HG03066 (cell line): ENCODE results near the gene FPGS.
"Not testable (repeated sequence)": the region's sequence is repeated elsewhere in the genome, so short reads cannot be mapped to it uniquely, and the experiment has no call there.

ENCODE experiments used
- ATAC-seq: cut with Tn5 transposase; IDR thresholded peaks from one replicate; pipeline ENCODE4 v1.9.1; 2021; ENCODE audit warnings: low read depth; ENCODE audit not compliant: unreplicated experiment

Gene FPGS

DNA sequence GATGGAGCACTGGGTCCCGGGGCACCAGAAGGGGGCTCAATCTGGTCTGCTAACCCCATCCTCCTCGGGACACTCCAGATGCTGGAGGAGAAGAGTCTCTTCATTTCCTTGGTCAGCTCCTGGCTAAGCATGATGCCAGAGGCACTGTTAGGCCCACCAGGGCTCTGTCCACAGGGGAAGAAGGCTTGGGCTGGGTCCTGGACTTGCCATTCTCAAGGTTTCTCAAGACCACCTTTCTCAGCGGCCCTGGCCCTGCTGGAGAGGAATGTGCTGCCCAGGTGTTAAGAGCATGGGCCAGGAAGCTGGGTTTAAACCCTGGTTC, 32.1 kb upstream of the FPGS start:
- ATAC-seq, result no peak

DNA sequence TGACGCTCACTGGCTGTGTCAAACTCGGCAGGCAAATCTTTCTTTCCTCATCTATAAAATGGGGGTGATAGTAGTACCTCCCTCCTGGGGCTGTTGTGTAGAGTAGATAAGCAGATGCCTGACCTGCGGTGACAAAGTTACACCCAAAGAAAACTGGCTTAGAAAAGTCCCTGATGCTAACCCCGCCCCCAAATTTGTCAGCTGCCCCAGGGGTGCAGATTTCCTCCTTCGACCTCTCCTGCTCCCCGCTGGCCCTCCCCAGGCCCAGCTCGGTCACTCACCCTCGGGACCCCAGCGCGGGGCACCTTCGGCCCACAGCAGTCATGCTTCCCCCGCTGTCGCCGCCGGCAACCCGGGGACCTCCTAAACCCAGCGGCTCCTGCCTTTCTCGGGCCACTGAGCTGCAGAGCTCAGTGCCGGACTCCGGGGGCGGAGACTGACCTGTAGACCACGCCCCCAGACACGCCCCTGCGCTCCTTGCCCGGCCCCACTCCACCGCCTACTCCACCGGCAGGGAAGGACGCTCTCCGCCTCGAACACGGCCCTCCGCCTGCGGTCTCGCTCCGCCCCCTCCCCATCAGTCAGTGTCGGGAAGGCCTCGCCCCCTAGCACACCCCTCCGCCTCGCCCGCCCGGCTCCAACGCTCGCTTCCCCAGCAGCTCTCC, 31.6 kb upstream of the FPGS start:
- ATAC-seq, result peak; percentile 79

DNA sequence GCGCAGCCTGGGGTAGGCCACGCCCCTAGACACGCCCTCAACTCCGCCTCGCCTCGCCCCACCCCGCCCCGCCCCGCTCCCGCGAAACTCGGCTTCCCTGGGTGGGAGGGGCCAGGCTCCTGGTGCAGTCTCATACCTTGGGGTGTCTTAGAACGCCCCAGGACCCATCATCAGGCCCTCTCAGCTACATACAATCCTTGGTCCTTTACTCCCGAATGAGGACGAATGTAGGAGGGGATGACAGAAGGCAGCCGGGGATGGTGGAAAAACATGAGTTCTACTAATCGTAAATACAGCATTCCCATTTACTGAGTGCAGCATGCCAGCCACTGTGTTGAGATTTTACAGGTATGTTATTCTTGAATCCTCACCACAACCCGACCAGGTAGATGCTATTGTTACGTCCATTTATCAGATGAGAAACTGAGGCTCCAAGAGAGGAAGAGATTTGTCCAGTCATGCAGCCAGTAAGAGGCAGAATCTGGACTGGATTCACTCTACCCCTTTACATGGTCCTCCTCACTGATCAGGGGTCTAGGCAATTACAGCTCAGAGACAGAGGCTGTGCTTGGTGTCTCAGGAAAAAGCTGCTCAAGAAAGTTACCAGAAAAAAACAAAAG, 31.0 kb upstream of the FPGS start:
- no peak for ATAC-seq

DNA sequence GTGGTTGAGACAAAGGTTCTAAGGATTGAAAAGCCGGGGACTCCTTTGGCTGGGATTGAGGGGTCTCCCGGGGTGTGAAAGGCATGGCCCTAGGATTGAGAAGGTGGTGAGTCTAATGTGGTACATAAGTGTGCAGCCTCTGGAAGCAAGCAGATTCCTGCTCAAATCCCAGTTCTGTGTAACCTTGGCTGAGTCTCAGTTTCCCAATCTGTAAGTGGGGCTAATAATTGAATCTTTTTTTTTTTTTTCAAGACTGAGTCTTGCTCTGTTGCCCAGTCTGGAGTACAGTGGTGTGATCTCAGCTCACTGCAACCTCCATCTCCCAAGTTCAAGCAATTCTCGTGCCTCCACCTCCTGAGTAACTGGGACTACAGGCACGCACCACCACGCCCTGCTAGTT, 30.1 kb upstream of the FPGS start:
- ATAC-seq, result no peak

DNA sequence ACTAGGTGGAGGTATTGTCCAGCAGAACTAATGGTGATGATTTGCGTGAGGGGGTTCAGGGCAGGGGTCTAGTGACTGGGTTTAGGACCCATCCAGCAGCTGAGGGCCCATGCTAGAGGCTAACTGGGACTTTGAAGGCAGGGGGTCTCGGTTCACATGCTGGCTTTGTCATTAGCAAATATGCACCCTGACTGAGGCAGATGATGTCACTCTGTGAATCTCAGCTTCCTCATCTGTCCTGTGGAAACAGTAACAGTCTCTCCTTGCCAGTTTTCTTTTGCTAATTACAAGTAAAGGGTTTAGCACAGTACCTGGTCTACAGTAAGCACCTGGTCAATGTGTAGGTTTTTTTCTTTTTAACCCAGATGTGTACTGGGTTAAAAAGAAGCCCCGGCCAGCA, 29.4 kb upstream of the FPGS start:
- no peak for ATAC-seq

DNA sequence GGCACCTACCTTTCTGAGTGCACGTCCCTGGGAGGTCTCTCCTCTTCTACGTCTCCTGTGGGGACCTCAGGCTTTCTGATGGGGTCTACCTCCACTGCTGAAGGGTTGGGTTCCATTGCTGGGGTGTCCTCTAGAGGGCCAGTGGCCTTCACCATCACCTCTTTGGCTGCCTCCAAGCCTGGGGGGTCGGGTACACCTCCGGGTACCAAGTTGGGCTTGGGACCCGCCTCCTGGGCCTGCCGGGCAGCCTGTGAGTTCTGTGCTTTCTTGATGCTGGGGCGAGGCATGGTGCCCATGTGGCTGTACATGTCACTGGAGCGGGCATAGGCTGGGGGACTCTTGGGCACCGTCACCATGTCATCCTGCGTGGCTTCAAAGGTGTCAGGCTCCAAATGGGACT, 28.7 kb upstream of the FPGS start:
- no peak for ATAC-seq

DNA sequence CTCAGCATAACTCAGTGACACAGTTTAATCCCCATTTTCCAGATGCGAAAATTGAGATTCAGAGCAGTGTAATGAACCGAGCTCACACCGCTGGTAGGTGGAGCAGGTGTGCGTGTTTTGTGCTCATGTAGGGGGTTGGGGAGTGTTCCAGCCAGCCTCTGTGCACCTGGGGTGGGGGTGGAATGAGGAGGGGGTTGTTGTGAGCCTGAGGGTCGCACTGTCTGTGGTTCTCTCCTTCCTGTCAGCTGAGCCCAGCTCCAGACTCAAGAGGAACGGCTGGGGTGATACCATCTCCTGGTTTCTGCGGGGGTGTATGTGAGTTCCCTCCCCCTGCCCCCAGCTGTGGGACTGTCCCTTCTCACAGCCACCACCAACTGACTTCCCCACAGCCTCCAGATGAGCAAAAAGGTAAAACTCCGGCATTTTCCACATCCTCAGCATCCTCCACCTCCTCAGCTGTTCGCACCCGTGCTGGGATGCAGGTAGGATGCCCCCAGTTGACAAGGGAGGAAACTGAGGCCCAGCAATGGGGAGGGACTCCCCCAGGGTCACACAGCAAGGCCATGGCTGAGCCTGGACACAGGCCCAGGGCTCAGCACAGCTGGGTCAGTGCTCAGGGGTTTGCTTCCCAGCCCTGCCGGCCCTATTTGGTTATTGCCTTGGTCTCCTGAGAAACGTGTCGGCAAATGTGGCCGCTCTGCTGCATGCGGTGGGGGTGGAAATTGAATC, 26.3 kb upstream of the FPGS start:
- no peak for ATAC-seq

DNA sequence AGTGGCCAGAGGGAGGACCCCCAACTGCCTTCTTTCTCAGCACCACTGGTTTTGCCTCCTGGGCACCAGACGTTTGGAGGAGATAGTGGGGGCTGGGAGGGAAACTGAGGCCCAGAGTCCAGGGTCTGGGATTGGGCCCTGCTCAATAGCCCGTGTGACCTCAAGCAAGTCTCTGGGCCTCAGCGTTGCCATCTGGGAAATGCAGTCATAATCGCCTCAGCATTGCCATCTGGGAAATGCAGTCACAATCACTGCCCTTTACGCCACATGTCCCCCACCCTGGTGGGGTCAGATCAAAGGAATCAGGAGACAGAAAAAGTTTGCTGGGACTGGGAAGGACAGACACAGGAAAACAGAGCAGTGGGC, 25.8 kb upstream of the FPGS start:
- ATAC-seq, result no peak

DNA sequence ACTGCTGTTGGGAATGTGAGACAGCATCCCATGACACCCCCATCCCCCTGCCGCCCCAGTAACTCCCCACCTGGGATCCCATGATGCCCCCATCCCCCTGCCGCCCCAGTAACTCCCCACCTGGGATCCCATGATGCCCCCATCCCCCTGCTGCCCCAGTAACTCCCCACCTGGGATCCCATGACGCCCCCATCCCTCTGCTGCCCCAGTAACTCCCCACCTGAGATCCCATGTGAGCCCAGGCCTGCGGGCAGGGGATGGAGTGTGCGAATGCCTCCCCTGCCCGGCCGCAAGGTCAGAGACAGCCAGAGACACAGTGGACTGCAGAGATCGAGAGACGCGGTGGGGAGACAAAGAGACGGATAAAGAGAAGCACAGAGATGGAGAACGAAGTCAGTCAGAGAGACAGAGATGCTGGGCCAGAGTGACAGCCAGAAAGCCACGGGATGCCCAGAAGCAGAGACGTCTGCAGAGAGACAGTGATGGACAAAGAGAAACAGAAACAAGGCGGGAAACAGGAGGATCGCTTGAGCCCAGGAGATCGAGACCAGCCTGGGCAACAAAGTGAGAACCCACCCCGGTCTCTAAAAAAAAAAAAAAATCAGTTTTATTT, 25.2 kb upstream of the FPGS start:
- no peak for ATAC-seq

DNA sequence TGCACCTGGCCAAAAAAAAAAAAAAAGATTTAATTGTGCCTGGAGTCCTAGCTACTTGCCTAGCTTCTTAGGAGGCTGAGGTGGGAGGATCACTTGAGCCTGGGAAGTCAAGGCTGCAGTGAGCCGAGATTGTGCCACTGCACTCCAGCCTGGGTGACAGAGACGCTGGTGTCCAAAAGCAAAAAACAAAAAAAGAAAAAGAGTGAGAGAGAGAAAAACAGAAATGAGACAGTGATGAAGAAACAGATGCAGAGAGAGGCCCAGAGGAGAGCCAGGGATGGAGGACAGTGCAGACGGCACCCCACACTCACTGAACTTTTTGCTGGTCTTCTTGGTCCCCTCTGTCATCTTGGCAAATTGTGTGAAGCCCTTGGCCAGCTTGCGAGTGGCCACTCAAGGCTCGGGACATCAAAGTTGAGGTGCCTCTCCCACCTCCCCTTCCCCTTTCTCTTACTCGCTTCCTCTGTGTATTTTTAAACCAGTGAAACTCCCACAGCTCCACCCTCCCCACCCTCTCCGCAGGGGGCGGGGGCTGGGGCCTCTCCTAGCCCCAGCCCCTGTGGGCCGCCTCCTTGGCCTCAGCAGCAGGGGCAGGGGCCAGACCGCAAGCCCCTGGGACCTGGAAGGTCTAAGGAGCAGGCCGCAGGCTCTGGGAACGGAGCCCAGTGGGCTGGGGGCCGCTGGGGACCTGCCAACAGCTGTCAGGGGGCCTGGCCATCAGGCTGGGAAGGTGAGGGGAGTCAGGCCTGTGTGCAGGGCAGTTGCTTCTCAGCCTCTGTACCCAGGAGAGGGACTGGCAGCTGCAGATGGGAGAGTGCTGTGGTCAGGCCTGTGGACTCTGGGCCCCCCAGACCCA, 24.2 kb upstream of the FPGS start, which contains the start of gene SH2D3C:
Gene SH2D3C, minus strand, starts transcription at position 387 of the 856 bp plus-strand sequence. Its CDS starts 39 bp downstream, at position 348.
- peak; percentile 48 for ATAC-seq

DNA sequence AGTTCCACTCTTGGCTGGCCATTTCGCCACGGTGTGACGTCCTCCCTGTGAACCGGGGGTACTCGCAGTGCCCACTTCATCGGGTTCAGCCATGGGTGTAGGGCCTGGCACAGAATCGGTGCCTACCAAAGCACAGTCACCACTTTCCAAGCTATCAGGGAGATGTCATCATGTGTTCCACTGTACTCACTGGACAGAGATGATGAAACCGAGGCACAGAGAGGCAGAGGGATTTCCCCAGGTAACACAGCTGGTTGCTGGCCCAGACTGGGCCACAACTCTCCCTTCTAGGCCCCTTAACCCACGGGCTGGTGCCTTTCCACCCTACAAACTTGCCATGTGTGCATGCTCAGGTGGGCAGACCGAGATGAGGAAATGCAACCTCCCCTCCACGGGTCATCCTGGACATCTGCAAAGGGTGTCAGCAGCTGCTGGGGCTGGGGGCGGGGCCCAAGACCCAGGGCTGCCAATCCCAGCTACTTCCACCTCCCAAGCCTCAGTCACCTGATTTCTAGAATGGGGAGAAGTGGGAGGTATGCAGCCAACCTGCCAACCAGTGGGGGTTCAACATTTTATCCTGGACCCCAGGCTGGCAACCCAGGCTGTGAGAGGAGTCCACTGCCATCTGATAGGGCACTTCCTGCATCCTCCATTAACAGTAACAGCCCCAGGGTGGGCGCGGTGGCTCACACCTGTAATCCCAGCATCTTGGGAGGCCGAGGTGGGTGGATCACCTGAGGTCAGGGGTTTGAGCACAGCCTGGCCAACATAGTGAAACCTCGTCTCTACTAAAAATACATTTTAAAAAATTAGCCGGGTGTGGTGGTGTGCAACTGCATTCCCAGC, 23.3 kb upstream of the FPGS start:
- ATAC-seq, result peak; percentile 49

DNA sequence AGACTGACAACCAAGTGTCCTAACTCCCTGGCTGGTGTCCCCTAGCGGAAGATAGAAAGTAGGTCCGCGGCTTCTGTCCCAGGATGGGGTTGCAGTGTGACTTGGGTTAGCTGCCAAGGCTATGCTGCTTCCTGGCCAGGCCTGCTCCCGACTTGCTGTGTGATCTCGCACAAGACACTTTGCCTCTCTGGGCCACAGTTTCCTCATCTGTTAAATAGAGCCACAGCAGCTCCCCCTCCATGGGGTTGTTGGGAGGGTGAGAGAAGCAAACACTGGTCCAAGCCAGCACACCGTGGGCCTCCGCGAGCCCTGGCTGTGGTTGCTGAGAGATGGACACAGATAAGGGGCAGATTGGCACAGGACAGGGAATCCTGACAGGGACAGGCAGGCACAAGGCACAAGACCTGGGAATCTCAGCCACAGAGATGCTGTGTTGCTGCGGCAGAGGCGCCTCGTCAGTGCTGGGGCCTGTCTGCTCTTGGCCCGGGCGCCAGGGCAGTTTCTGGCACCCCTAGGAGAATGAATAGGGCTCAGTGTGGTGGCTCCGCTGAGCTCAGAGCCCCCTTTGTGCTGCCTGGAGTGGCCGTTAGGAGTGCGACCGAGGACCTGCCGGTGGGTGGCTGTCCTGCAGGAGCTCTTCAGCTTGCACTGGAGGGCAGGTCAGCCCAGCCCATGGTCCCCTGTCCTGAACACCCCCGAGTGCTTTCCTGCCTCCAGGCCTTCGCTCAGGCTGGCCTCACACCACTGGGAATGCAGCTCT, 22.4 kb upstream of the FPGS start:
- ATAC-seq, result no peak

DNA sequence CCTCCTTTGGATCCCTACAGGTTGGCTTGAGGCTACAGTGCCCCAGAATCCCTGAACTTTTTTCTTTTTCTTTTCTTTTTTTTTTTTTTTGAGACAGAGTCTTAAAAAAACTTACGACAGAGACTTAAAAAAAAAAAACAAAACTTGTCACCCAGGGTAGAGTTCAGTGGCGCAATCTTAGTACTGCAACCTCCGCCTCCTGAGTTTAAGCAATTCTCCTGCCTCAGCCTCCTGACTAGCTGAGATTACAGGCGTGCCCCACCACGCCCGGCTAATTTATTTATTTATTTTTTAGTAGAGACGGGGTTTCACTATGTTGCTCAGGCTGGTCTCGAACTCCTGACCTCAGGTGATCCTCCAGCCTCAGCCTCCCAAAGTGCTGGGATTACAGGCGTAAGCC, 21.8 kb upstream of the FPGS start:
- not testable (repeated sequence) for ATAC-seq

DNA sequence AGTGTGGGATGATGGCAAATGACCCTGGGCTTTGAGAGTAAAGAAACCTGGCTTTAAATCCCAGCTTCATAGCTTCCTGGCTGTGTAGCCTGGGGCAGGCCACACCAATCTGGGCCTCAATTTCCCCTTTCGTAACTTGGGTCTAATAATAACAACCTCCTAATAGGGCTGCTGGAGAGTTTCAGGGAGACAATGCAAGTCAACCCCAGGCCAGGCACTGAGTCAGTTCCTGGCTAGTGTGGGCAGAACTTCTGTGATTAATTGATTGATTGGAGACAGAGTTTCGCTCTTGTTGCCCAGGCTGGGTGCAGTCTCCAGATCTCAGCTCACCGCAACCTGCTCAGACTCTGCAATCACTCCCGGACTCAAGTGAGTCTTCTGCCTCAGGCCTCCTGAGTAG, 20.9 kb upstream of the FPGS start:
- ATAC-seq, result no peak

DNA sequence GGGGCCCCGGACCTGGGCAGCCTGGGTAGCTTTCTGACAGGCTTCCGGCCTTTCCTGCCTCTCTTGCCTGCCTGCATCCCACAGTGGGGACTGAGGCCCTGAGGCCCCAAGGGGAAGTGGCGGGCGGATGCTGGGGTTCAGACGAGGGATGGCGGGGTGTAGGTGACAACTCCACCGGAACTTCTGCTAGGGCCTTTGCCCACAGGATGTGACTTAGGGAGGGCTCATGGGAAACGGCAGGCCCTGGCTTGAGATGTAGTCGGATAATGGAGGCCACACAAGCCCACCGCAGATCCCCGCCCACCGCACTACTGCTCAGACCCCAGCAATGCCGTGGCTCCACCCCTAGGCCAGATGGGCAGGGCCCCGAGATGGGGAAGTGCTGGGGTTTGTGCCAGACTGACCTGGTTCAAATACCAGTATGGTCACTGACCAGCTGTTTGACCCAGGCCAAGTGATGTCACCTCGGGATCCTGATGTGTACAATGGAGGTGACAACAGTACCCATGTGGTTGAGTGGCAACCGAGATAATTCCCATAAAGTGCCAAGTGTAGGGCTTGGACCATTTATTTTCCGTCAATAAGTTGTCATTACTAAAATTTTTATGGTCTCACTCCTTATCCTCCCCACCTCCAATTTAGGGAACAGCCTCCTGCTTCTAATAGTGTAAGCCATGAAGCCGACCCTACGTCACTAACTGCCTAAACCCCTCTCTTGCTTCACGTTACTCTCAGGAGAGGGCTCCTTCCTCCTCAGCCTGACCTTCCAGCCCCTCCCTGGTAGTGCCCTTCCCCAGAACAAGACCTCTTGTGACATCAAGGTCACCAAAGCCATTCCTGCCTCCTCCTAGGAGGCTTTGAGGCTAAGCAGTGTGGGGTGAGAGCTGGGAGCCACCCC, 19.3 kb upstream of the FPGS start:
- ATAC-seq, result no peak

DNA sequence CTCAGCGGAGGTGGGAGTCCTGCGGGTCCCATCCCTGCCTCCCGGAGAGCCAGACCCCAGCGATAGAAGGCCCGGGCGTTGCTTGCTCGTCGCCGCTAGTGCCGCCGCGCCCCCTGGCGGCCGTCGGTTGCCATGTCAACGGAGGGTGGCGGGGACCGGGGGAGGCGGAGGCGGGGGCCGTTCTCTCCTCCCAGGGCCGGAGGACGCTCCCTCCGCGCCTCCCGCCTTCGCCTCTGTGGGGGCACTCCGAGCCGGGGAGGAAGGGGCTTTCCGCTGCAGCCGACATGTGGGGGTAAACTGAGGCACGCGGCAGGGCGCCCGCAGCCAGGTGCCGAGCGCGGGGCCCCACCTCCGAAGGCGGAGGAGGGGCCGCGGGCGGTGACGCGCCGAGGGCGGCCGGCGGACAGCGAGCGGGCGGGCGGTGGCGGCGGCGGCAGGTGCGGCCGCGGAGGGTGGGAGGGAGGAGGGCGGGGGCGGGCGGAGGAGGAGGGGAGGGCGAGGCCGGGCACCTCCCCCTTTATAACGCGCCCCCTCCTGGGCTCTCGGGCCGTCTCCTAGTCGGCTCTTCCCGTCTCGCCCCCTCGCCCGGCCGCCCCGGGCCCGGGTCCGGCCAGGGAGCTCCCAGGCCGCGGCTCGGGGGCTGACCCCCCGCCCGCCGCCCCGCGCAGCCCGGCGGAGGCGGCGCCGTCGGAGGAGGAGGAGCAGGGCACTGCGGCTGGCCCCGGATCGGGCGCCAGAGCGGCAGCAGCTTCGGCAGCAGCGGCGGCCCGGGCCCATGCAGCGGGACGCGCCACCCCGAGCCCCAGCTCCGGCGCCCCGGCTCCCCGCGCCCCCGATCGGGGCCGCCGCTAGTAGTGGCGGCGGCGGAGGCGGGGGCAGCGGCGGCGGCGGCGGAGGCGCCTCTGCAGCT, 17.4 kb upstream of the FPGS start:
- peak; percentile 46 for ATAC-seq
